OCI-LY7 (cell line): ENCODE measurements around the gene GALNT10. TPM values are rescaled to one million over a fixed set of nuclear protein-coding genes. Genes with fewer than 3 reads are reported as not detected.

Experiments
- BruUV-seq: library from RNA; stranded (reverse); fragments of 400-500 nt; replicated peaks from 2 replicates; lab custom pipeline; 2021; lab: Mats Ljungman, UMichigan
- CTCF ChIA-PET: fragments of 300-600 bp; sonication (Branson Sonifier 250); formaldehyde crosslinking; loops from one replicate; lab custom pipeline; 2022; ENCODE audit warnings: antibody characterized with exemption; ENCODE audit not compliant: unreplicated experiment; lab: Charles Lee
- POLR2A ChIA-PET: fragments of 300-600 bp; sonication (Branson Sonifier 250); formaldehyde crosslinking; loops from one replicate; lab custom pipeline; 2022; ENCODE audit warnings: antibody characterized with exemption; lab: Charles Lee
- DNase-seq: peaks from one replicate; pipeline ENCODE4 v3.0.0-alpha.2; 2015; ENCODE audit warnings: low spot score
- H2AFZ ChIP-seq: fragments of 200-600 bp; sonication (generic), shearing (Covaris generic); 2 replicates; pipeline ENCODE4 v1.6.1; 2014; ENCODE audit warnings: mild to moderate bottlenecking, antibody characterized with exemption, low read length, moderate library complexity
- H3K27ac ChIP-seq: fragments of 200-600 bp; sonication (generic); 2 replicates; pipeline ENCODE4 v1.5.1; 2014; ENCODE audit warnings: mixed run types, low read depth, mild to moderate bottlenecking, moderate library complexity, low read length, inconsistent platforms; ENCODE audit not compliant: poor library complexity, severe bottlenecking
- H3K36me3 ChIP-seq: fragments of 200-600 bp; sonication (generic); 2 replicates; pipeline ENCODE4 v1.6.1; 2014; ENCODE audit warnings: mild to moderate bottlenecking, antibody characterized with exemption, low read length, moderate library complexity, mixed read lengths; ENCODE audit not compliant: insufficient read depth
- H3K4me1 ChIP-seq: fragments of 200-600 bp; sonication (generic); 2 replicates; pipeline ENCODE4 v1.5.1; 2014; ENCODE audit warnings: mild to moderate bottlenecking, low read length; ENCODE audit not compliant: insufficient read depth, poor library complexity, severe bottlenecking
- H3K4me2 ChIP-seq: fragments of 200-600 bp; sonication (generic); 2 replicates; pipeline ENCODE4 v1.6.1; 2014; ENCODE audit warnings: mild to moderate bottlenecking, low read length
- H3K4me3 ChIP-seq: fragments of 200-600 bp; sonication (generic); 2 replicates; pipeline ENCODE4 v1.5.1; 2014; ENCODE audit warnings: mild to moderate bottlenecking, low read depth, low read length; ENCODE audit not compliant: poor library complexity, severe bottlenecking
- H3K79me2 ChIP-seq: fragments of 200-600 bp; sonication (generic); 2 replicates; pipeline ENCODE4 v1.6.1; 2016; ENCODE audit warnings: low read depth, mild to moderate bottlenecking, low read length, moderate library complexity, mixed read lengths; ENCODE audit not compliant: insufficient read depth
- H3K9me2 ChIP-seq: fragments of 200-600 bp; sonication (generic); 2 replicates; pipeline ENCODE4 v1.6.1; 2016; ENCODE audit warnings: mild to moderate bottlenecking, low read length, mixed read lengths; ENCODE audit not compliant: insufficient read depth
- H3K9me3 ChIP-seq: fragments of 200-600 bp; sonication (generic); 2 replicates; pipeline ENCODE4 v1.6.1; 2014; ENCODE audit warnings: mild to moderate bottlenecking, mixed run types, low read length, mixed read lengths
- H4K20me1 ChIP-seq: fragments of 200-600 bp; sonication (generic); 2 replicates; pipeline ENCODE4 v1.6.1; 2014; ENCODE audit warnings: mild to moderate bottlenecking, antibody characterized with exemption, low read length, moderate library complexity, mixed read lengths; ENCODE audit not compliant: insufficient read depth
- EZH2phosphoT487 ChIP-seq: fragments of 200-600 bp; sonication (generic); IDR thresholded peaks from 2 replicates; pipeline ENCODE4 v1.6.1; 2018; ENCODE audit warnings: low read depth, borderline replicate concordance, mild to moderate bottlenecking, mixed run types, antibody characterized with exemption, low read length, moderate library complexity, mixed read lengths
- intact Hi-C: fragments of 100-400 bp; cut with micrococcal nuclease; formaldehyde crosslinking; loops from one replicate; pipeline ENCODE4 v1.10.0; 2022; ENCODE audit not compliant: unreplicated experiment
- total RNA-seq, 2 experiments: library from RNA; depleted of rRNA in 1 of 2; stranded (reverse); fragments of >200 nt in 1 of 2; shearing (Covaris generic) in 1 of 2; gene quantifications; 2 replicates each; pipeline ENCODE4 v1.2.3, GENCODE V29; 2014 to 2022
- TF ChIP-seq, protein P1 (sequence below): fragments of 200-600 bp; sonication (generic); conservative IDR thresholded peaks from 2 replicates; pipeline ENCODE4 v1.5.1; 2014; ENCODE audit warnings: mild to moderate bottlenecking, antibody characterized with exemption, low read length, moderate library complexity, mixed read lengths

Gene GALNT10
- total RNA-seq, 2 experiments from 2014 or later, result 7.3 to 20.6 TPM

DNA sequence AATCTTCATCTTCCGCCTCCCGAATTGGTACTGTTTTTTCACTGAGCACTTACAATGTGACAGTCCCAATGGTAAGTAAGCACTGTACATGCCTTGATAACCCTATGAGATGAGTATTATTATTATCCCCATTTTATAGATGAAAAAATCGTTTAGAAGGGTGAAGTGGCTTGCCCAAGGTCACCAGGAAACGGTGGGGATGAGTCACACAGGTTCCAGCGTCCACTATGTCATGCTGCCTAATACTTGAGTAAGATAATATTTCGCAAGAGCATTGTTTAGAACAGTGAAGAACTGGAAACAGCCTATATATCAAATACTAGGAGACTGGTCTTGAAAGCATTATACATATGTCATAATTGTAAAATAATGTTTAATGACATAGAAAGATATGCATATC is 274.6 kb downstream of the GALNT10 start:
- Histone ChIP-seq H3K36me3 (no peaks in the 10 kb centered on the region), H4K20me1 (no peaks in the 10 kb centered on the region), H3K9me2 (no peaks in the 10 kb centered on the region), H3K4me3 (no peak overlapping the region), H3K4me1 (no peaks in the 10 kb centered on the region), H3K79me2 (no peaks in the 10 kb centered on the region), H3K27ac (no peak overlapping the region), H3K9me3 (no peaks in the 10 kb centered on the region), H2AFZ (no peak overlapping the region), H3K4me2 (no peak overlapping the region)
- intact Hi-C loops, result no loop called here
- ChIA-PET CTCF (no interaction called here), POLR2A (interaction anchor here (0.6 kb wide), 1 partner anchor 10 kb away, joined by 3 read pairs; no protein-coding TSS in a partner anchor)
- no peak for TF ChIP-seq EZH2phosphoT487
- TF ChIP-seq, protein P1, sequence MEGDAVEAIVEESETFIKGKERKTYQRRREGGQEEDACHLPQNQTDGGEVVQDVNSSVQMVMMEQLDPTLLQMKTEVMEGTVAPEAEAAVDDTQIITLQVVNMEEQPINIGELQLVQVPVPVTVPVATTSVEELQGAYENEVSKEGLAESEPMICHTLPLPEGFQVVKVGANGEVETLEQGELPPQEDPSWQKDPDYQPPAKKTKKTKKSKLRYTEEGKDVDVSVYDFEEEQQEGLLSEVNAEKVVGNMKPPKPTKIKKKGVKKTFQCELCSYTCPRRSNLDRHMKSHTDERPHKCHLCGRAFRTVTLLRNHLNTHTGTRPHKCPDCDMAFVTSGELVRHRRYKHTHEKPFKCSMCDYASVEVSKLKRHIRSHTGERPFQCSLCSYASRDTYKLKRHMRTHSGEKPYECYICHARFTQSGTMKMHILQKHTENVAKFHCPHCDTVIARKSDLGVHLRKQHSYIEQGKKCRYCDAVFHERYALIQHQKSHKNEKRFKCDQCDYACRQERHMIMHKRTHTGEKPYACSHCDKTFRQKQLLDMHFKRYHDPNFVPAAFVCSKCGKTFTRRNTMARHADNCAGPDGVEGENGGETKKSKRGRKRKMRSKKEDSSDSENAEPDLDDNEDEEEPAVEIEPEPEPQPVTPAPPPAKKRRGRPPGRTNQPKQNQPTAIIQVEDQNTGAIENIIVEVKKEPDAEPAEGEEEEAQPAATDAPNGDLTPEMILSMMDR, result no peak
- BruUV-seq, result no TSS peak
- no peak for DNase-seq

DNA sequence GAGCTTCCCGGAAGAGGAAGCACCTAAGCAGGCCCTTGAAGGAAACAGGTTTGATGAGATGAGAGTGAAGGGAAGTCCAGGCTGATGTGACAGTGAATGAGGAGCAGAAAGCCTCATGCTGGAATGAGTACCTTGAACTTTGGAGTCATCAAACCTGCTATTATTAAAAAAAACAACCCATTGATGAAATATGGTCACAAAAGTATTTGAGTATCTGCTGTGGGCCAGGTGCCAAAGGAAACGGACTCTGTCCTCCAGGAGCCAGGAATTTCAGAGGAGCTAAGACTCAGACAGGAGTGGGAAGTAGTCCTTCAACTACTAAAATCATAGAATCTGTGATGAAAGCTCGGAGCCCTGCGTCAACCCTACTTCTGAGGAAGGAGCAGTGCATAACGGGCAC is 275.6 kb downstream of the GALNT10 start:
- H4K20me1 ChIP-seq, result no peaks in the 10 kb centered on the region
- DNase-seq, result no peak
- H2AFZ ChIP-seq, result no peak overlapping the region
- TF ChIP-seq, protein P1, result no peak
- TF ChIP-seq EZH2phosphoT487, result no peak
- H3K36me3 ChIP-seq, result no peaks in the 10 kb centered on the region
- ChIA-PET CTCF (no interaction called here), POLR2A (interaction anchor here (0.6 to 0.7 kb wide), 2 partner anchors 9 to 377 kb away, joined by 3 to 4 read pairs; no protein-coding TSS in a partner anchor)
- H3K79me2 ChIP-seq, result no peaks in the 10 kb centered on the region
- no peaks in the 10 kb centered on the region for H3K9me3 ChIP-seq
- BruUV-seq, result no TSS peak
- no peak overlapping the region for H3K4me3 ChIP-seq
- no peak overlapping the region for H3K27ac ChIP-seq
- H3K4me1 ChIP-seq, result no peaks in the 10 kb centered on the region
- intact Hi-C loops, result no loop called here
- no peaks in the 10 kb centered on the region for H3K9me2 ChIP-seq
- no peak overlapping the region for H3K4me2 ChIP-seq

DNA sequence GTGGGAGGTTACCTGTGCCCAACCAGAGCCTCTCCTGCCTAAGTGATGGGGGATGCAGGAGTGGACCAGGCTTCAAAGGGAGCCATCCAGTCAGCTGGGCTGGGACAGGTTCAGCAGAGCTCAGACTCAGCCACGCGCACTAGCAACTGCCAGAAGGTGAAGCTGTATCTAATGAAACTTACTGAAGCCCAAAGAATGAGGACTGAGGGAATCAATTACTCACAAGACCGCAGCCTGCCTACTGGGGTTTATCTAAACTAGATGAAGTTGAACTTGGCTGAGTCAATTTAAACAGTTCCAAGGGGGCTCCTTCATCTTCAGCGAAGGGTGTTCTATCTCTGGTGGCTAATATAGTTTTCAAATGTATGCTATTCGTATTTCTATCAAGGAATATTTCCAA is 276.1 kb downstream of the GALNT10 start:
- Histone ChIP-seq H3K4me2 (no peak overlapping the region), H3K79me2 (no peaks in the 10 kb centered on the region), H3K9me2 (no peaks in the 10 kb centered on the region), H3K4me3 (no peak overlapping the region), H3K9me3 (no peaks in the 10 kb centered on the region), H2AFZ (no peak overlapping the region), H3K36me3 (no peaks in the 10 kb centered on the region), H3K27ac (no peak overlapping the region), H4K20me1 (no peaks in the 10 kb centered on the region), H3K4me1 (no peaks in the 10 kb centered on the region)
- ChIA-PET POLR2A (interaction anchor here (0.5 to 0.7 kb wide), 2 partner anchors 178 to 377 kb away, joined by 3 to 4 read pairs; no protein-coding TSS in a partner anchor), CTCF (interaction anchor here (0.6 to 0.9 kb wide), 2 partner anchors 17 to 112 kb away, joined by 3 read pairs; no protein-coding TSS in a partner anchor)
- no peak for DNase-seq
- intact Hi-C loops, result loop anchor here (1.0 kb wide), 2 partner anchors 110 to 144 kb away; no protein-coding TSS in a partner anchor
- TF ChIP-seq, protein P1, result no peak
- TF ChIP-seq EZH2phosphoT487, result no peak
- BruUV-seq, result no TSS peak
